Liver (tissue), 9 donors: ENCODE measurements around the gene GMNN. TPM values are rescaled to one million over a fixed set of nuclear protein-coding genes. Genes with fewer than 3 reads are reported as not detected.

ENCODE experiments used
- DNase-seq: peaks from one replicate; pipeline ENCODE4 v3.0.0-alpha.2; 2017; ENCODE audit warnings: low spot score
- H3K27ac ChIP-seq, 2 donors: one replicate each; pipeline ENCODE4 v1.7.0; 2013; ENCODE audit warnings: inconsistent platforms in 2 of 2, low read length in 2 of 2, control low read depth in 1 of 2, low read depth in 1 of 2, mild to moderate bottlenecking in 1 of 2
- H3K27me3 ChIP-seq, 4 donors: one replicate each; pipeline versions ENCODE4 v1.6.1 to v1.7.0; 2013; ENCODE audit warnings: low read length in 3 of 4, inconsistent platforms in 1 of 4, mild to moderate bottlenecking in 1 of 4, moderate library complexity in 1 of 4; ENCODE audit not compliant: control insufficient read depth in 4 of 4, insufficient read depth in 4 of 4
- H3K36me3 ChIP-seq, 4 donors: one replicate each; pipeline versions ENCODE4 v1.6.1 to v1.7.0; 2013; ENCODE audit warnings: low read length in 3 of 4, mild to moderate bottlenecking in 3 of 4, low read depth in 1 of 4, moderate library complexity in 1 of 4; ENCODE audit not compliant: control insufficient read depth in 4 of 4, insufficient read depth in 3 of 4
- H3K4me1 ChIP-seq, 4 donors: one replicate each; pipeline versions ENCODE4 v1.6.1 to v1.7.0; 2013; ENCODE audit warnings: low read length in 3 of 4, mild to moderate bottlenecking in 3 of 4, moderate library complexity in 1 of 4; ENCODE audit not compliant: control insufficient read depth in 4 of 4, insufficient read depth in 4 of 4
- H3K4me3 ChIP-seq, 3 donors: one replicate each; pipeline versions ENCODE4 v1.6.1 to v1.7.0; 2013; ENCODE audit warnings: low read length in 3 of 3, control low read depth in 1 of 3, low read depth in 1 of 3, mild to moderate bottlenecking in 1 of 3
- H3K9ac ChIP-seq, 2 donors: one replicate each; pipeline ENCODE4 v1.7.0; 2013; ENCODE audit warnings: low read length in 2 of 2, mild to moderate bottlenecking in 2 of 2, moderate library complexity in 2 of 2, control low read depth in 1 of 2, low read depth in 1 of 2
- H3K9me3 ChIP-seq, 4 donors: one replicate each; pipeline versions ENCODE4 v1.6.1 to v1.7.0; 2013; ENCODE audit warnings: low read length in 3 of 4; ENCODE audit not compliant: control insufficient read depth in 4 of 4
- ATF3 ChIP-seq: IDR thresholded peaks from 2 replicates; pipeline ENCODE4 v1.6.1; 2016; ENCODE audit warnings: antibody characterized with exemption
- EGR1 ChIP-seq, 2 donors: IDR thresholded peaks; 2 replicates each; pipeline ENCODE4 v1.6.1; 2016 to 2018; ENCODE audit warnings: antibody characterized with exemption in 2 of 2, low read depth in 2 of 2
- FOXA2 ChIP-seq: IDR thresholded peaks from 2 replicates; pipeline ENCODE4 v1.6.1; 2016; ENCODE audit warnings: antibody characterized with exemption
- HNF4A ChIP-seq, 2 donors: conservative IDR thresholded peaks; 2 replicates each; pipeline ENCODE4 v1.6.1; 2016; ENCODE audit warnings: antibody characterized with exemption in 2 of 2, mild to moderate bottlenecking in 2 of 2
- HNF4G ChIP-seq: IDR thresholded peaks from 2 replicates; pipeline ENCODE4 v1.6.1; 2016; ENCODE audit warnings: antibody characterized with exemption
- JUND ChIP-seq, 2 donors: IDR thresholded peaks; 2 replicates each; pipeline ENCODE4 v1.6.1; 2016; ENCODE audit warnings: antibody characterized with exemption in 2 of 2
- MAX ChIP-seq: IDR thresholded peaks from 2 replicates; pipeline ENCODE4 v1.6.1; 2016; ENCODE audit warnings: antibody characterized with exemption
- NR2F2 ChIP-seq: IDR thresholded peaks from 2 replicates; pipeline ENCODE4 v1.6.1; 2016; ENCODE audit warnings: antibody characterized with exemption
- RAD21 ChIP-seq, 2 donors: IDR thresholded peaks; 2 replicates each; pipeline ENCODE4 v1.6.1; 2016; ENCODE audit warnings: antibody characterized with exemption in 2 of 2, mild to moderate bottlenecking in 2 of 2
- REST ChIP-seq: IDR thresholded peaks from 2 replicates; pipeline ENCODE4 v1.6.1; 2016; ENCODE audit warnings: antibody characterized with exemption, mild to moderate bottlenecking
- RXRA ChIP-seq, 2 donors: IDR thresholded peaks; 2 replicates each; pipeline ENCODE4 v1.6.1; 2017 to 2018; ENCODE audit warnings: antibody characterized with exemption in 2 of 2, mild to moderate bottlenecking in 1 of 2
- SP1 ChIP-seq: IDR thresholded peaks from 2 replicates; pipeline ENCODE4 v1.6.1; 2018; ENCODE audit warnings: antibody characterized with exemption, mild to moderate bottlenecking
- TAF1 ChIP-seq: conservative IDR thresholded peaks from 2 replicates; pipeline ENCODE4 v1.6.1; 2016; ENCODE audit warnings: antibody characterized with exemption, mild to moderate bottlenecking
- ZBTB33 ChIP-seq: IDR thresholded peaks from 2 replicates; pipeline ENCODE4 v1.6.1; 2016; ENCODE audit warnings: antibody characterized with exemption
- WGBS: extraction: QIAGEN DNeasy Blood & Tissue Kit; methylation state at CpG from one replicate; pipeline ENCODE4 v1.1.7; 2013; 5-methylcytosine and 5-hydroxymethylcytosine counted together
- polyA plus RNA-seq, 2 donors: library from polyadenylated mRNA; stranded (reverse) in 1 of 2; unstranded in 1 of 2; fragments of 200-250 nt in 1 of 2; fragments of >200 nt in 1 of 2; fragmentation: Nextera tagmentation in 1 of 2; extraction: Ambion mirVana in 1 of 2; gene quantifications; one replicate each; pipeline versions ENCODE4 v1.2.1 to v1.2.3, GENCODE V29; 2013 to 2015
- total RNA-seq, 2 donors: library from RNA; depleted of rRNA; stranded (reverse); fragments of >200 nt; gene quantifications; one replicate each; pipeline ENCODE4 v1.2.3, GENCODE V29; 2014
- donor health status: healthy.
- donor health status: healthy.
- donor health status: healthy.
- donor health status: healthy.
- donor health status: healthy.

Gene GMNN
- total and polyA plus RNA-seq, 4 donors = 8.4 to 34.9 (median 11.0) TPM

GRCh38 chr6:24822696-24823095 is 48.0 kb downstream of the GMNN start:
- Histone ChIP-seq H3K4me1 (no peaks in the 10 kb centered on the region), H3K27ac (no peak overlapping the region), H3K9me3 (no peaks in the 10 kb centered on the region), H3K36me3 (no peaks in the 10 kb centered on the region), H3K9ac (no peak overlapping the region), H3K27me3 (no peaks in the 10 kb centered on the region), H3K4me3 (no peak overlapping the region)
- no peak for DNase-seq
- TF ChIP-seq RXRA (IDR thresholded peaks at IDR 0.05) (no peak), EGR1 (IDR thresholded peaks at IDR 0.05; ENCODE audit: low read depth in 2 of 2) (no peak), SP1 (no peak), RAD21 (IDR thresholded peaks at IDR 0.05) (no peak), MAX (no peak), ZBTB33 (no peak), HNF4A (conservative IDR thresholded peaks at IDR 0.05) (no peak), TAF1 (no peak)
- 97% methylated on average over 6 of the region's 6 CpGs for WGBS

- WGBS = 88% methylated on average over 2 of the region's 2 CpGs
- no peak overlapping the region for H3K4me3 ChIP-seq
- no peak overlapping the region for H3K27ac ChIP-seq
- DNase-seq = no peak
- no peak overlapping the region for H3K9ac ChIP-seq
- TF ChIP-seq RAD21 (IDR thresholded peaks at IDR 0.05) = no peak
- TF ChIP-seq ATF3 = no peak
- TF ChIP-seq EGR1 (IDR thresholded peaks at IDR 0.05; ENCODE audit: low read depth in 2 of 2) = no peak
- TF ChIP-seq REST = no peak
- TF ChIP-seq ZBTB33 = no peak
- no peak for TF ChIP-seq NR2F2
- no peak for TF ChIP-seq SP1
- no peak for TF ChIP-seq HNF4G
- TF ChIP-seq MAX = no peak
- TF ChIP-seq FOXA2 = no peak
- TF ChIP-seq RXRA (IDR thresholded peaks at IDR 0.05) = no peak
- TF ChIP-seq JUND (IDR thresholded peaks at IDR 0.05) = no peak
- H3K4me1 ChIP-seq = no peaks in the 10 kb centered on the region
- H3K36me3 ChIP-seq = no peaks in the 10 kb centered on the region
- no peaks in the 10 kb centered on the region for H3K27me3 ChIP-seq
- H3K9me3 ChIP-seq = no peaks in the 10 kb centered on the region
These were observed 48.4 kb downstream of the GMNN start for GRCh38 chr6:24823185-24823584.
